ENCODE results near the gene SYTL5.

DNA sequence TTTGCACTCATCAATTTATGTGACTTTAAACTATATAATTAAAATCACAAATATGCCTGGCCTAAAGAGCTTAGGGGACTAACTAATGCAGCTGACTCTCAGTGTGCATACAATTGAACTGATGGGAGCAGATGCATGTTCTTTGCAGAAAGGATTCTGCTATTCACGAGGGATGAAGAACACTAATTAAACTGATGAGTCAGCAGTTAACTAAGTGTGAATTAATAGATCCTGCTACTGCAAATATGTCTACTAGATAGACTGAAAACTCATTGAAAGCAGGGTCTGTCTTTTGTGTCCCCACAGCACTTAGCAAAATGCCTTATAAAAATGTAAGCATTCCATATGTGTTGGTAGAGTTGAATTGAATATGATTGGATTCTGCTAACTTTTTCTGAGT lies 110.4 kb downstream of the SYTL5 start:
- TF ChIP-seq POLR2A (IDR thresholded peaks at IDR 0.05) (no peak), CTCF (IDR thresholded peaks at IDR 0.05) (no peak)

All from adrenal gland (tissue), 5 donors.